K562 treated with DMSO at 1 percent for 12 hours (cell line): Measurements from ENCODE around the gene CENPU. TPM values are rescaled to one million over a fixed set of nuclear protein-coding genes. Genes with fewer than 3 reads are reported as not detected.

Experiments used
- total RNA-seq: library from RNA; unstranded; fragments of 300-600 nt; gene quantifications from 2 replicates; pipeline ENCODE4 v1.2.3, GENCODE V29; 2022; ENCODE audit not compliant: insufficient read depth

CENPU gene, protein sequence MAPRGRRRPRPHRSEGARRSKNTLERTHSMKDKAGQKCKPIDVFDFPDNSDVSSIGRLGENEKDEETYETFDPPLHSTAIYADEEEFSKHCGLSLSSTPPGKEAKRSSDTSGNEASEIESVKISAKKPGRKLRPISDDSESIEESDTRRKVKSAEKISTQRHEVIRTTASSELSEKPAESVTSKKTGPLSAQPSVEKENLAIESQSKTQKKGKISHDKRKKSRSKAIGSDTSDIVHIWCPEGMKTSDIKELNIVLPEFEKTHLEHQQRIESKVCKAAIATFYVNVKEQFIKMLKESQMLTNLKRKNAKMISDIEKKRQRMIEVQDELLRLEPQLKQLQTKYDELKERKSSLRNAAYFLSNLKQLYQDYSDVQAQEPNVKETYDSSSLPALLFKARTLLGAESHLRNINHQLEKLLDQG
- total RNA-seq: 43.5 and 86.1 TPM in 2 replicates

DNA sequence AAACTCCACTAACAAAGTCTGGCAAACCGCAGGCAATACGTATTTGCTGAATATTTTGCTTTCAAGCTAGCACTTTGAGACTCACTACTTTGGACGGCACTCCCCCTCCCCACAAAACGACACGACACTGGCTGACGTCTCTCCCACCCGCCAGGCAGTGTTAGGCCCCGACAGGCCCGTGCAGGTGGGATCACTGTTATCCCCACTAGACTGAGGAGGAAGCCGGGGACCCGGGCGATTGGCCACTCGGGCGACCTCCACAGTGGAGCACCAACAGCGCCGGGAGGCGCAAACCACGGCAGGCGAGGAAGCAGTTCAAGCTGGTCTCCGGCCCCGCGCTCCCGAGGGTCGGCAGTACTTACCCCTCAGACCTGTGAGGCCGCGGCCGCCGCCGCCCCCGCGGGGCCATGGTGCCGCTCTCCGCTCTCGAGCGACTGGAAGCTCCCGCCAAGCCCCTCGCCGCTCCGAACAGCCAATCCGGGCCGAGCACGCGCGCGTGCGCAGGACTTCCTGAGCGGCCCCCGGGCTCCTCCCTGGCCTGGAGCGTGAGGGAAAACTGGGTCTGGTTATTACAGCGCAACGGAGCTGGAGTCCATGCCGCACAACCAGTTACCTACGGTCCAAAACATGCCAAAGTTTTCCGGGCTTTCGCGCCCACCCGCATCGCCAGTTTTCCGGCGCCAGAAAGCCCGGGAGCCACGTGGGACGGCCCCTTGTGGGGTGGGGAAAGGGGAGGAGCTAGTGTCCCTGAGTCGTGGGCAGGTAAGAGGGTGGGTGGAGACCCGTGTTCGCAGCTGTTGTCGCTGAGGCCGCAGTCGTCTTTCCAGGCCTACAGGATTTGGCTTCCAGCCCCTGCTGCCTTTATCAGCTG is at the start of gene CENPU:
CENPU (minus strand) TSS at position 443 of the 871 bp plus-strand sequence; CDS start at position 409, 34 bp downstream.

DNA sequence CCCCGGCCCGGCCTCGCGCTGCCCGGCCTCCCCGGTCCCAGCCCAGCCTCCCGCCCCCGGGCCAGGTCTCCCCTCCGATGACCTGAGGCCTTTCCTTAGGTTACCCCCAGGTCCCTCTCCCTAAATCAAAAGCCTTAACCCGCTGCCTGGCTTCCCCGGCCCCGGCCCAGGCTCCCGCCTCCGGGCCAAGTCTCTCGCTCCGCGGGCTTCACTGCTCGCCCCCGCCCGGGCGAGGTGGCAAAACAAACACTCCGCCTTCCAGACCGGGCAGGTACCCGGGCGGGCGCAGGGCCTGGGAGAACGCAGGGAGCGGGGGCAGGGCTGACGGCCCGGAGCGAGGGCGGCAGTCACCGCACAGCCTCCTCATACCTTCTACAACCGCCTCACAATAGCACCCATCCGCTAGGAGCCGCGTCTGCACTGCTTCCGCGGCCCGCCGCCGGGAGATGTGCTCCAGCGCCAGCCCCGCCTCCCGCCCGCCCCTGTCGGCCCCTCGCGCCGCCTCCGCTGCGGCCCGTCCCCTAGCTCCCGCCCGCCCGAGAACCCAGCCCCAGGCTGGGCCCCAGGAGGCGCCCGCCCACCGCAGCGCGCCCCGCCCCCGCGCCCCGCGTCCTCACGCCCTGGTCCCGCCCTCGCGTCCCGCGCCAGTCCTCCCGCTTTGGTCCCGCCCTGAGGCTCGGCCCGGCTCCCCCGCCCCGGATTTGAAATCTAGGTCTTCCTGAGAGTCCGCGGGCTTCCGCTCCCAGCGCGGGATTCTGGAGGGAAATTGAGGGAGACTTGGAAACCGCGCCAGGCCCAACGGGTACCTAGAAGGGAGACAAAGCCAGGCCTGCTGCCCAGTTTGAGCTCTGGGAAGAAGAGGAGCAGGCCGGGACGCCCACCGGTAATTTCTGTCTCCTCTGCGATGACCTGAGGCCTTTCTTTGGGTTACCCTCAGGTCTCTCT is 84.6 kb downstream of the CENPU start, which contains the start of the genes CASP3 and PRIMPOL:
CASP3 (minus strand) TSS at position 422 of the 945 bp plus-strand sequence. CDS start 10,994 bp downstream, outside the sequence.
PRIMPOL (plus strand) TSS at position 713 of the 945 bp plus-strand sequence. CDS start 7,403 bp downstream, outside the sequence.

Other genes with a start within 250 kb of the CENPU start
- 16.8 and 31.9 TPM in 2 replicates for gene CASP3, start 84.6 kb downstream of the CENPU start, total RNA-seq
- gene PRIMPOL, start 84.4 kb downstream of the CENPU start, total RNA-seq: 22.0 and 29.6 TPM in 2 replicates
- gene ACSL1, start 91.9 kb upstream of the CENPU start, total RNA-seq: 19.3 and 46.8 TPM in 2 replicates